SK-N-SH treated with all-trans-retinoic acid at 6 μM for 48 hours (cell line): ENCODE results near the gene FOXE1.

Experiments used
- ATAC-seq: fragments of 200-7000 bp; cut with Tn5 transposase; 3 replicates; pipeline ENCODE4 v1.9.1; 2020; ENCODE audit warnings: mild to moderate bottlenecking, moderate library complexity
- CSDC2 ChIP-seq: fragments of 250-450 bp; sonication (Bioruptor Pico); IDR thresholded peaks from 2 replicates; pipeline ENCODE4 v1.5.0; 2020; ENCODE audit warnings: mild to moderate bottlenecking, moderate library complexity
- CSRNP3 ChIP-seq: fragments of 250-450 bp; sonication (Bioruptor Pico); IDR thresholded peaks from 2 replicates; pipeline ENCODE4 v1.5.1; 2021; ENCODE audit warnings: mild to moderate bottlenecking, moderate library complexity
- GLIS3 ChIP-seq: fragments of 250-450 bp; sonication (Bioruptor Pico); IDR thresholded peaks from 2 replicates; pipeline ENCODE4 v1.5.0; 2020; ENCODE audit warnings: mild to moderate bottlenecking, moderate library complexity
- ISL1 ChIP-seq: fragments of 250-450 bp; sonication (Bioruptor Pico); IDR thresholded peaks from 2 replicates; pipeline ENCODE4 v2.1.2; 2022; ENCODE audit warnings: mild to moderate bottlenecking, moderate library complexity
- OSR1 ChIP-seq: fragments of 250-450 bp; sonication (Bioruptor Pico); IDR thresholded peaks from 2 replicates; pipeline ENCODE4 v1.8.0; 2022; ENCODE audit warnings: moderate library complexity, mild to moderate bottlenecking, inconsistent platforms
- RARB ChIP-seq: fragments of 250-450 bp; sonication (Bioruptor Pico); IDR thresholded peaks from 2 replicates; pipeline ENCODE4 v1.8.0; 2021; ENCODE audit warnings: mild to moderate bottlenecking, moderate library complexity
- SNAI2 ChIP-seq: fragments of 250-450 bp; sonication (Bioruptor Pico); IDR thresholded peaks from 2 replicates; pipeline ENCODE4 v1.5.0; 2020; ENCODE audit warnings: mild to moderate bottlenecking, moderate library complexity
- TCF4 ChIP-seq: fragments of 250-450 bp; sonication (Bioruptor Pico); IDR thresholded peaks from 2 replicates; pipeline ENCODE4 v1.8.0; 2021; ENCODE audit warnings: mild to moderate bottlenecking, moderate library complexity, borderline replicate concordance
- TOX ChIP-seq: fragments of 250-450 bp; sonication (Bioruptor Pico); IDR thresholded peaks from 2 replicates; pipeline ENCODE4 v1.8.0; 2021; ENCODE audit warnings: mild to moderate bottlenecking, moderate library complexity, borderline replicate concordance
- ZC3H10 ChIP-seq: fragments of 250-450 bp; sonication (Bioruptor Pico); IDR thresholded peaks from 2 replicates; pipeline ENCODE4 v1.5.1; 2021; ENCODE audit warnings: mild to moderate bottlenecking, moderate library complexity
- ZFP3 ChIP-seq: fragments of 250-450 bp; sonication (Bioruptor Pico); IDR thresholded peaks from 2 replicates; pipeline ENCODE4 v1.5.0; 2020; ENCODE audit warnings: mild to moderate bottlenecking, moderate library complexity
- ZFP30 ChIP-seq: fragments of 450-650 bp; formaldehyde crosslinking; IDR thresholded peaks from 2 replicates; pipeline ENCODE4 v1.5.0; 2022; ENCODE audit warnings: mild to moderate bottlenecking, moderate library complexity
- ZNF565 ChIP-seq: fragments of 450-650 bp; formaldehyde crosslinking; conservative IDR thresholded peaks from 2 replicates; pipeline ENCODE4 v1.5.0; 2020; ENCODE audit warnings: low read depth, mild to moderate bottlenecking, moderate library complexity
- ZNF70 ChIP-seq: fragments of 450-650 bp; formaldehyde crosslinking; IDR thresholded peaks from 2 replicates; pipeline ENCODE4 v1.5.0; 2020; ENCODE audit warnings: mild to moderate bottlenecking, moderate library complexity
- ZNF8 ChIP-seq: fragments of 450-650 bp; formaldehyde crosslinking; IDR thresholded peaks from 2 replicates; pipeline ENCODE4 v1.5.0; 2020; ENCODE audit warnings: mild to moderate bottlenecking, moderate library complexity
- TF ChIP-seq, protein P1 (sequence below): fragments of 250-450 bp; sonication (Bioruptor Pico); IDR thresholded peaks from 2 replicates; pipeline ENCODE4 v1.8.0; 2020; ENCODE audit warnings: mild to moderate bottlenecking, moderate library complexity, borderline replicate concordance
- TF ChIP-seq, protein P2 (sequence below): fragments of 250-450 bp; sonication (Bioruptor Pico); IDR thresholded peaks from 2 replicates; pipeline ENCODE4 v1.8.0; 2021; ENCODE audit warnings: low read depth, mild to moderate bottlenecking, moderate library complexity, borderline replicate concordance
- TF ChIP-seq, protein P3 (sequence below): fragments of 250-450 bp; sonication (Bioruptor Pico); IDR thresholded peaks from 2 replicates; pipeline ENCODE4 v1.5.0; 2020; ENCODE audit warnings: mild to moderate bottlenecking, moderate library complexity
- TF ChIP-seq, protein P4 (sequence below): fragments of 250-450 bp; sonication (Bioruptor Pico); IDR thresholded peaks from 2 replicates; pipeline ENCODE4 v1.5.1; 2020; ENCODE audit warnings: low read depth, mild to moderate bottlenecking, moderate library complexity

Gene FOXE1

GRCh38 chr9:97845763-97846162 lies 7.3 kb upstream of the FOXE1 start:
- ATAC-seq, result no peak
- TF ChIP-seq, protein P1, sequence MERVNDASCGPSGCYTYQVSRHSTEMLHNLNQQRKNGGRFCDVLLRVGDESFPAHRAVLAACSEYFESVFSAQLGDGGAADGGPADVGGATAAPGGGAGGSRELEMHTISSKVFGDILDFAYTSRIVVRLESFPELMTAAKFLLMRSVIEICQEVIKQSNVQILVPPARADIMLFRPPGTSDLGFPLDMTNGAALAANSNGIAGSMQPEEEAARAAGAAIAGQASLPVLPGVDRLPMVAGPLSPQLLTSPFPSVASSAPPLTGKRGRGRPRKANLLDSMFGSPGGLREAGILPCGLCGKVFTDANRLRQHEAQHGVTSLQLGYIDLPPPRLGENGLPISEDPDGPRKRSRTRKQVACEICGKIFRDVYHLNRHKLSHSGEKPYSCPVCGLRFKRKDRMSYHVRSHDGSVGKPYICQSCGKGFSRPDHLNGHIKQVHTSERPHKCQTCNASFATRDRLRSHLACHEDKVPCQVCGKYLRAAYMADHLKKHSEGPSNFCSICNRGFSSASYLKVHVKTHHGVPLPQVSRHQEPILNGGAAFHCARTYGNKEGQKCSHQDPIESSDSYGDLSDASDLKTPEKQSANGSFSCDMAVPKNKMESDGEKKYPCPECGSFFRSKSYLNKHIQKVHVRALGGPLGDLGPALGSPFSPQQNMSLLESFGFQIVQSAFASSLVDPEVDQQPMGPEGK (CRISPR knock-in tag), result no peak
- no peak for TF ChIP-seq ZNF565 (CRISPR knock-in tag)
- TF ChIP-seq ZFP3, result no peak
- TF ChIP-seq TOX (CRISPR knock-in tag), result no peak
- no peak for TF ChIP-seq ZC3H10
- TF ChIP-seq CSRNP3, result no peak
- TF ChIP-seq ISL1 (CRISPR knock-in tag), result no peak
- TF ChIP-seq SNAI2 (CRISPR knock-in tag), result no peak
- TF ChIP-seq ZNF70 (CRISPR knock-in tag), result no peak
- TF ChIP-seq, protein P2, sequence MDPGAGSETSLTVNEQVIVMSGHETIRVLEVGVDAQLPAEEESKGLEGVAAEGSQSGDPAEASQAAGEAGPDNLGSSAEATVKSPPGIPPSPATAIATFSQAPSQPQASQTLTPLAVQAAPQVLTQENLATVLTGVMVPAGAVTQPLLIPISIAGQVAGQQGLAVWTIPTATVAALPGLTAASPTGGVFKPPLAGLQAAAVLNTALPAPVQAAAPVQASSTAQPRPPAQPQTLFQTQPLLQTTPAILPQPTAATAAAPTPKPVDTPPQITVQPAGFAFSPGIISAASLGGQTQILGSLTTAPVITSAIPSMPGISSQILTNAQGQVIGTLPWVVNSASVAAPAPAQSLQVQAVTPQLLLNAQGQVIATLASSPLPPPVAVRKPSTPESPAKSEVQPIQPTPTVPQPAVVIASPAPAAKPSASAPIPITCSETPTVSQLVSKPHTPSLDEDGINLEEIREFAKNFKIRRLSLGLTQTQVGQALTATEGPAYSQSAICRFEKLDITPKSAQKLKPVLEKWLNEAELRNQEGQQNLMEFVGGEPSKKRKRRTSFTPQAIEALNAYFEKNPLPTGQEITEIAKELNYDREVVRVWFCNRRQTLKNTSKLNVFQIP (CRISPR knock-in tag), result no peak
- TF ChIP-seq, protein P3, sequence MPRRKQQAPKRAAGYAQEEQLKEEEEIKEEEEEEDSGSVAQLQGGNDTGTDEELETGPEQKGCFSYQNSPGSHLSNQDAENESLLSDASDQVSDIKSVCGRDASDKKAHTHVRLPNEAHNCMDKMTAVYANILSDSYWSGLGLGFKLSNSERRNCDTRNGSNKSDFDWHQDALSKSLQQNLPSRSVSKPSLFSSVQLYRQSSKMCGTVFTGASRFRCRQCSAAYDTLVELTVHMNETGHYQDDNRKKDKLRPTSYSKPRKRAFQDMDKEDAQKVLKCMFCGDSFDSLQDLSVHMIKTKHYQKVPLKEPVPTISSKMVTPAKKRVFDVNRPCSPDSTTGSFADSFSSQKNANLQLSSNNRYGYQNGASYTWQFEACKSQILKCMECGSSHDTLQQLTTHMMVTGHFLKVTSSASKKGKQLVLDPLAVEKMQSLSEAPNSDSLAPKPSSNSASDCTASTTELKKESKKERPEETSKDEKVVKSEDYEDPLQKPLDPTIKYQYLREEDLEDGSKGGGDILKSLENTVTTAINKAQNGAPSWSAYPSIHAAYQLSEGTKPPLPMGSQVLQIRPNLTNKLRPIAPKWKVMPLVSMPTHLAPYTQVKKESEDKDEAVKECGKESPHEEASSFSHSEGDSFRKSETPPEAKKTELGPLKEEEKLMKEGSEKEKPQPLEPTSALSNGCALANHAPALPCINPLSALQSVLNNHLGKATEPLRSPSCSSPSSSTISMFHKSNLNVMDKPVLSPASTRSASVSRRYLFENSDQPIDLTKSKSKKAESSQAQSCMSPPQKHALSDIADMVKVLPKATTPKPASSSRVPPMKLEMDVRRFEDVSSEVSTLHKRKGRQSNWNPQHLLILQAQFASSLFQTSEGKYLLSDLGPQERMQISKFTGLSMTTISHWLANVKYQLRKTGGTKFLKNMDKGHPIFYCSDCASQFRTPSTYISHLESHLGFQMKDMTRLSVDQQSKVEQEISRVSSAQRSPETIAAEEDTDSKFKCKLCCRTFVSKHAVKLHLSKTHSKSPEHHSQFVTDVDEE (CRISPR knock-in tag), result no peak
- no peak for TF ChIP-seq RARB (CRISPR knock-in tag)
- no peak for TF ChIP-seq GLIS3 (CRISPR knock-in tag)
- TF ChIP-seq, protein P4, sequence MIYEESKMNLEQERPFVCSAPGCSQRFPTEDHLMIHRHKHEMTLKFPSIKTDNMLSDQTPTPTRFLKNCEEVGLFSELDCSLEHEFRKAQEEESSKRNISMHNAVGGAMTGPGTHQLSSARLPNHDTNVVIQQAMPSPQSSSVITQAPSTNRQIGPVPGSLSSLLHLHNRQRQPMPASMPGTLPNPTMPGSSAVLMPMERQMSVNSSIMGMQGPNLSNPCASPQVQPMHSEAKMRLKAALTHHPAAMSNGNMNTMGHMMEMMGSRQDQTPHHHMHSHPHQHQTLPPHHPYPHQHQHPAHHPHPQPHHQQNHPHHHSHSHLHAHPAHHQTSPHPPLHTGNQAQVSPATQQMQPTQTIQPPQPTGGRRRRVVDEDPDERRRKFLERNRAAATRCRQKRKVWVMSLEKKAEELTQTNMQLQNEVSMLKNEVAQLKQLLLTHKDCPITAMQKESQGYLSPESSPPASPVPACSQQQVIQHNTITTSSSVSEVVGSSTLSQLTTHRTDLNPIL (CRISPR knock-in tag), result no peak
- no peak for TF ChIP-seq CSDC2
- no peak for TF ChIP-seq ZFP30 (CRISPR knock-in tag)

- ATAC-seq, result no peak
- TF ChIP-seq ZNF8 (CRISPR knock-in tag) (no peak), ZC3H10 (no peak), CSRNP3 (no peak), ZFP30 (CRISPR knock-in tag) (no peak), TCF4 (CRISPR knock-in tag) (no peak), ZFP3 (no peak), OSR1 (no peak)
- TF ChIP-seq, protein P3 (CRISPR knock-in tag), result no peak
- TF ChIP-seq, protein P2 (CRISPR knock-in tag), result no peak
- TF ChIP-seq, protein P4 (CRISPR knock-in tag), result no peak
- TF ChIP-seq, all 23 proteins: peak for 0
Observed at GRCh38 chr9:97846347-97846746, 6.7 kb upstream of the FOXE1 start.
